HepG2 (cell line): Measurements from ENCODE around the gene PDE3B.

Experiments
- CBX1 ChIP-seq: IDR thresholded peaks from one replicate; pipeline ENCODE4 v1.6.1; 2016; ENCODE audit warnings: antibody characterized with exemption, low read depth
- EZH2 ChIP-seq: conservative IDR thresholded peaks from 2 replicates; pipeline ENCODE4 v1.6.1; 2012; ENCODE audit warnings: mild to moderate bottlenecking, low read depth, low read length, moderate library complexity
- JUNB ChIP-seq: sonication (generic); formaldehyde crosslinking; IDR thresholded peaks from 2 replicates; pipeline ENCODE4 v1.8.0; 2022; ENCODE audit warnings: missing genetic modification reagents, mild to moderate bottlenecking, borderline replicate concordance
- TGIF2 ChIP-seq: IDR thresholded peaks from 2 replicates; pipeline ENCODE4 v1.6.1; 2016; ENCODE audit warnings: control low read depth, missing compliant biosample characterization

DNA sequence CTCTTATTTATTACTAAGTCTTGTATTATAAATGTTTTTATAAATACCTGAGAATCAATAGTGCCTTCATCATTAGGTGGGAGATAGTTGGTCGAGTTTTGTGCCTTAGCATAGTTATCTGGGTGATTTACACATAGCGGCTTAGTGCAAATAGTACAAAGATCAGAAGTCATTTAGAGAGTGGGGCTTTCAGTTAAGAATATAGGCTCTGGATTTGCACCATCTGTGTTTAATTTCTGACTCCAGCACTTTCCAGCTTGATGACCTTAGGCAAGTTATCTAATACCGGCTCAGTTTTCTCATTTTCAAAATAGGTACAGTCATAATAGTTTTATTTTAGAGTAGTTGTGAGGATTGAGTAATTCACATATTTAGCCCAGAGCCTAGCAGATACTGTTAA is 26.4 kb downstream of the PDE3B start:
- TF ChIP-seq CBX1 = no peak
- no peak for TF ChIP-seq EZH2
- no peak for TF ChIP-seq TGIF2
- no peak for TF ChIP-seq JUNB (CRISPR knock-in tag)
